K562 (cell line): ENCODE results near the gene DAB2IP. TPM values are rescaled to one million over a fixed set of nuclear protein-coding genes. Genes with fewer than 3 reads are reported as not detected.

ENCODE experiments used
- ATAC-seq: fragments of 200-7000 bp; cut with Tn5 transposase; 3 replicates; pipeline ENCODE4 v1.9.1; 2020; ENCODE audit warnings: moderate library complexity
- BruUV-seq: library from RNA; stranded (reverse); fragments of 400-500 nt; replicated peaks from 2 replicates; lab custom pipeline; 2021; lab: Mats Ljungman, UMichigan
- CTCF ChIA-PET: fragments of 300-600 bp; formaldehyde crosslinking; extraction: SDS; loops from one replicate; lab custom pipeline; 2021; ENCODE audit warnings: low intra/inter-chr PET ratio; lab: Yijun Ruan, JAX
- POLR2A ChIA-PET: fragments of 300-600, 350-650 bp; sonication (Branson Sonifier 250); formaldehyde crosslinking; extraction: SDS; loops from one replicate; lab custom pipeline; 2021; ENCODE audit warnings: antibody characterized with exemption, inconsistent platforms; lab: Yijun Ruan, JAX
- DNase-seq, 4 experiments: peaks; one replicate each; pipeline versions ENCODE4 v3.0.0 to v3.0.0-alpha.2; 2011 to 2018; ENCODE audit warnings: low spot score in 3 of 4, mixed read lengths in 3 of 4; ENCODE audit errors: extremely low read depth in 1 of 4
- FAIRE-seq: peaks from 2 replicates; lab custom pipeline; 2011; peaks lifted over from hg19 to GRCh38; lab: Jason Lieb, UNC
- H2AFZ ChIP-seq: 2 replicates; pipeline ENCODE4 v1.6.0; 2011; ENCODE audit warnings: low read depth, low read length, control low read depth, inconsistent platforms
- H3K27ac ChIP-seq: fragments of 200-600 bp; 3 replicates; pipeline ENCODE4 v1.8.0; 2011; ENCODE audit warnings: low read depth, mild to moderate bottlenecking, control low read depth, inconsistent platforms, low read length, moderate library complexity, mixed read lengths; ENCODE audit errors: extremely low read depth
- H3K27me3 ChIP-seq, 2 experiments: fragments of 300-600 bp in 1 of 2; 2 replicates in 1 of 2; 3 replicates in 1 of 2; pipeline versions ENCODE4 v1.6.0 to v1.8.0; 2011; ENCODE audit warnings: inconsistent platforms in 2 of 2, low read length in 2 of 2, mild to moderate bottlenecking in 1 of 2, mixed read lengths in 1 of 2, moderate library complexity in 1 of 2; ENCODE audit not compliant: control insufficient read depth in 2 of 2, insufficient read depth in 2 of 2
- H3K36me3 ChIP-seq: fragments of 300-600 bp; 3 replicates; pipeline ENCODE4 v1.8.0; 2011; ENCODE audit warnings: mild to moderate bottlenecking, low read length, inconsistent platforms; ENCODE audit not compliant: control insufficient read depth, insufficient read depth
- H3K4me1 ChIP-seq, 2 experiments: fragments of 200-600 bp in 1 of 2; replicated peaks in 1 of 2; 2 replicates in 1 of 2; 3 replicates in 1 of 2; pipeline versions ENCODE4 v1.5.1 to v1.8.0; 2011; ENCODE audit warnings: inconsistent platforms in 2 of 2, low read length in 2 of 2, mild to moderate bottlenecking in 1 of 2, mixed read lengths in 1 of 2, moderate library complexity in 1 of 2; ENCODE audit not compliant: control insufficient read depth in 2 of 2, insufficient read depth in 2 of 2
- H3K4me2 ChIP-seq: 2 replicates; pipeline ENCODE4 v1.6.1; 2011; ENCODE audit warnings: low read length, control low read depth, inconsistent platforms, mixed read lengths; ENCODE audit not compliant: insufficient read depth
- H3K4me3 ChIP-seq: fragments of 200-600 bp; sonication (generic), shearing (Covaris generic); 2 replicates; pipeline ENCODE4 v1.5.1; 2016; ENCODE audit warnings: control low read depth, inconsistent platforms
- H3K79me2 ChIP-seq: fragments of 200-600 bp; 3 replicates; pipeline ENCODE4 v1.8.0; 2011; ENCODE audit warnings: low read length, inconsistent platforms; ENCODE audit not compliant: control insufficient read depth, insufficient read depth
- H3K9ac ChIP-seq, 2 experiments: 2 replicates each; pipeline versions ENCODE4 v1.6.0 to v1.6.1; 2011; ENCODE audit warnings: low read depth in 2 of 2, low read length in 2 of 2, control low read depth in 1 of 2, inconsistent platforms in 1 of 2, mild to moderate bottlenecking in 1 of 2, mixed read lengths in 1 of 2; ENCODE audit not compliant: insufficient read depth in 1 of 2
- H3K9me1 ChIP-seq: one replicate; pipeline ENCODE4 v1.6.0; 2011; ENCODE audit warnings: inconsistent platforms, mild to moderate bottlenecking, low read length, moderate library complexity; ENCODE audit not compliant: control insufficient read depth, insufficient read depth
- H3K9me3 ChIP-seq: replicated peaks from 2 replicates; pipeline ENCODE4 v1.5.1; 2011; ENCODE audit warnings: low read depth, low read length, inconsistent platforms; ENCODE audit not compliant: control insufficient read depth, insufficient read depth
- H4K20me1 ChIP-seq: replicated peaks from 2 replicates; pipeline ENCODE4 v1.6.1; 2011; ENCODE audit warnings: low read length, inconsistent platforms, mixed read lengths; ENCODE audit not compliant: control insufficient read depth, insufficient read depth
- BCL6 ChIP-seq: fragments of 250-450 bp; sonication (Bioruptor Pico); IDR thresholded peaks from 2 replicates; pipeline ENCODE4 v1.4.0; 2020
- CBX8 ChIP-seq: fragments of 200-600 bp; sonication (generic); IDR thresholded peaks from 2 replicates; pipeline ENCODE4 v1.6.1; 2012; ENCODE audit warnings: borderline replicate concordance, mixed run types, low read depth, mild to moderate bottlenecking, moderate library complexity, mixed read lengths, low read length, control low read depth, inconsistent platforms; ENCODE audit not compliant: poor library complexity, severe bottlenecking; ENCODE audit errors: extremely low read depth
- EZH2 ChIP-seq: IDR thresholded peaks from 2 replicates; pipeline ENCODE4 v1.6.1; 2012; ENCODE audit warnings: low read depth, mild to moderate bottlenecking, inconsistent platforms, low read length, borderline replicate concordance
- FIP1L1 ChIP-seq: fragments of 200-400 bp; formaldehyde crosslinking; IDR thresholded peaks from 2 replicates; pipeline ENCODE4 v1.6.1; 2018; ENCODE audit warnings: mild to moderate bottlenecking, low read depth, low read length; ENCODE audit not compliant: poor library complexity, severe bottlenecking
- JUNB ChIP-seq: fragments of 450-650 bp; formaldehyde crosslinking; conservative IDR thresholded peaks from 2 replicates; pipeline ENCODE4 v1.4.0; 2020; ENCODE audit warnings: mild to moderate bottlenecking
- KDM5B ChIP-seq: fragments of 200-600 bp; sonication (generic); IDR thresholded peaks from 2 replicates; pipeline ENCODE4 v1.6.1; 2012; ENCODE audit warnings: low read depth, mild to moderate bottlenecking, moderate library complexity, low read length, control low read depth, inconsistent platforms; ENCODE audit not compliant: insufficient replicate concordance
- MCM2 ChIP-seq: fragments of 450-650 bp; IDR thresholded peaks from 2 replicates; pipeline ENCODE4 v1.6.1; 2017; ENCODE audit warnings: low read depth, mild to moderate bottlenecking
- ZNF121 ChIP-seq: sonication (generic); formaldehyde crosslinking; conservative IDR thresholded peaks from 2 replicates; pipeline ENCODE4 v1.8.0; 2022; ENCODE audit warnings: missing genetic modification reagents
- ZNF133 ChIP-seq: fragments of 250-450 bp; sonication (Bioruptor Pico); IDR thresholded peaks from 2 replicates; pipeline ENCODE4 v1.4.0; 2020; ENCODE audit warnings: mild to moderate bottlenecking
- ZNF184 ChIP-seq: sonication (generic); formaldehyde crosslinking; IDR thresholded peaks from 2 replicates; pipeline ENCODE4 v1.5.0; 2020; ENCODE audit warnings: missing genetic modification reagents
- WGBS: fragments of 100-300 bp; shearing (Covaris generic); methylation state at CpG from one replicate; pipeline ENCODE4 v1.1.6; 2016; ENCODE audit warnings: low coverage, mixed read lengths; ENCODE audit not compliant: insufficient coverage; ENCODE audit errors: missing lambda C conversion rate; 5-methylcytosine and 5-hydroxymethylcytosine counted together
- in situ Hi-C: fragments of 300-500 bp; cut with MboI; formaldehyde crosslinking; loops from 4 replicates; pipeline ENCODE4 v1.15.0; 2018; ENCODE audit warnings: inconsistent platforms, mixed read lengths
- intact Hi-C: fragments of 100-400 bp; cut with micrococcal nuclease; formaldehyde crosslinking; loops from 2 replicates; pipeline ENCODE4 v1.14.2; 2022
- polyA plus RNA-seq, 8 experiments: library from polyadenylated mRNA; depleted of rRNA in 4 of 8; stranded (reverse) in 5 of 8; unstranded in 3 of 8; fragments of >200 nt; fragmentation: Nextera tagmentation in 2 of 8; fragmentation: Illumina TruSeq in 1 of 8; extraction: Ambion mirVana in 2 of 8; extraction: Trizol in 1 of 8; gene quantifications; 2 replicates each; pipeline versions ENCODE4 v1.2.1 to v1.2.3, GENCODE V29; 2011 to 2014; ENCODE audit warnings: inconsistent platforms in 1 of 8, missing spikeins in 1 of 8
- total RNA-seq, 7 experiments: library from RNA; depleted of rRNA in 6 of 7; stranded (reverse); fragments of >200 nt in 6 of 7; fragmentation: Illumina TruSeq in 2 of 7; extraction: Trizol in 2 of 7; gene quantifications; 2 replicates each; pipeline versions ENCODE4 v1.2.1 to v1.2.3, GENCODE V29; 2011 to 2021; ENCODE audit warnings: low replicate concordance in 1 of 7
- TF ChIP-seq, protein P1 (sequence below): fragments of 250-450 bp; sonication (Bioruptor Pico); IDR thresholded peaks from 2 replicates; pipeline ENCODE4 v1.5.0; 2020; ENCODE audit warnings: mild to moderate bottlenecking, borderline replicate concordance
- TF ChIP-seq, protein P2 (sequence below): fragments of 250-450 bp; sonication (Bioruptor Pico); IDR thresholded peaks from 2 replicates; pipeline ENCODE4 v1.8.0; 2021; ENCODE audit warnings: moderate library complexity, mild to moderate bottlenecking, inconsistent platforms

The DAB2IP gene
- total and polyA plus RNA-seq, 9 of the 15 experiments (the other 6 are each of a cell fraction or from before 2014, with no cell fraction given) = 0.04 to 0.31 (median 0.08) TPM; not detected in 5

DNA sequence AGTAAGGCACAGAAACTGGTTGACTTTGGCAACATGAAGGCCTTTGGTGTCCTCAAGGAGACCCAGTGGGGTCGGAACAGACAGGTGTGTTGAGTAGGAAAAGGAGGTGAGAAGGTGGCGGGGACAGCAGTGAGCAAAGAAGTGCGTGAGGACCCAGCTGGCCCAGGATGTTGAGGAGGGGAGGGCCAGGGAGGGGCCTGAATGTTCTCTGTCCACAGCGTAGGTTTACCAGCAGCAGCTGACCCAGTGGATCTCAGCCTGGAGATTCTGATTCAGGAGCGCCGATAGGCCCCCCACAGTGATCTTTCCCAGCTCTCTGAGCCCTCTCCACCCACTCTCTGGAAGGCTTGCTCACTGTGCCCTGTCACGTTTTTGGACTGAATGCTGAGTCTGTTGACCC, 88.5 kb downstream of the DAB2IP start:
- Histone ChIP-seq H3K27ac (no peak overlapping the region), H3K9ac (no peak overlapping the region), H3K4me3 (no peak overlapping the region), H3K36me3 (no peaks in the 10 kb centered on the region), H3K4me2 (no peak overlapping the region), H3K79me2 (no peaks in the 10 kb centered on the region), H3K9me1 (no peaks in the 10 kb centered on the region), H2AFZ (no peak overlapping the region), H3K4me1 (peaks cover 0 to 7% of the 10 kb centered on the region in 2 experiments; a peak in 1 of 5 replicates), H3K27me3 (peaks cover 15 to 70% of the 10 kb centered on the region in 2 experiments; a peak in 4 of 5 replicates), H4K20me1 (peaks cover 13% of the 10 kb centered on the region; the same call in 1 of the 2 replicates), H3K9me3 (no peaks in the 10 kb centered on the region)
- no peak for FAIRE-seq
- no peak for ATAC-seq
- CTCF ChIA-PET = no interaction called here
- BruUV-seq = no TSS peak
- WGBS = 1% methylated on average over 7 of the region's 7 CpGs
- no peak for DNase-seq
- intact Hi-C loops = no loop called here
- TF ChIP-seq KDM5B = no peak
- TF ChIP-seq, all 486 proteins: peak for 0
- POLR2A ChIA-PET = interaction anchor here (0.6 to 1.4 kb wide), 2 partner anchors 9 to 18 kb away, joined by 4 to 5 read pairs; no protein-coding TSS in a partner anchor
- in situ Hi-C loops = no loop called here

DNA sequence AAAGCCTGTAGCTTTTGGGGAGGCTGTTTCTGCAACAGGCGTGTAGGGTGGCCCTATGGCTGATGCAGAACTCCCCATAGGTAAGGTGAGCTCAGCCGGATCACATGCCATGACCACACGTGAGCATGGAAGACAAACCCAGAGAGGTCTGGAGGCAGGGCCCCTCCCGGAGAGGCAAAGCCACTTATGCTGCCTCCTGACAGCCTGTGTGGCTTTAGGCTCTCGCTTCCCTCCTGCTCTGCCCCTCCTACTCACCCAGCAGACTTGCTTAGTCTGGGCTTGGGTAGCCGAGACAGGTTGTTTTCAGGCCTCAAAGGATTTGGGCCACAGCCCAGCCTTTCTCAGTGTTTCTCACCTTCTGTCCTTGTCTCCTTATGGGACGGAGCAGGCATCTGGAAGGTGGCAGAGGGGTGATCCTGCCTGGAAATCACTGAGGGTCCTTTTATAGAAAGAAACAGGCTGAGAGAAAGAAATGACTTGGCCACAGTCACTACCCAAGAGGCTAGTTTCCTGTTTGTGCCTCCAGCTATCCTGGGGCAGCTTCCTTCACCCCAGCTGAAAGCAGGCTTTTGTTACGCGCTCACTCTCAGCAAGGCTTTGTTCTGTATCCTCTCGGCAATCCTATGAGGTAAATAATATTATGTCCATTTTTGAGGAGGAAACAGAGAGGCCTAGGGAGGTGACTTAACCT, 89.9 kb downstream of the DAB2IP start:
- ChIA-PET POLR2A (interaction anchor here (1.9 kb wide), 1 partner anchor 8 kb away, joined by 8 read pairs; no protein-coding TSS in a partner anchor), CTCF (no interaction called here)
- no peak overlapping the region for H3K9ac ChIP-seq
- no peaks in the 10 kb centered on the region for H3K36me3 ChIP-seq
- H3K79me2 ChIP-seq = no peaks in the 10 kb centered on the region
- no peak overlapping the region for H2AFZ ChIP-seq
- FAIRE-seq (no peak), DNase-seq (no peak), ATAC-seq (no peak)
- H3K4me1 ChIP-seq = peaks cover 0 to 4% of the 10 kb centered on the region in 2 experiments; a peak in 1 of 5 replicates
- no peaks in the 10 kb centered on the region for H3K9me1 ChIP-seq
- H3K4me2 ChIP-seq = no peak overlapping the region
- 9% methylated on average over 9 of the region's 10 CpGs for WGBS
- H3K27ac ChIP-seq = no peak overlapping the region
- in situ Hi-C loops (no loop called here), intact Hi-C loops (no loop called here)
- peaks cover 7 to 62% of the 10 kb centered on the region in 2 experiments; a peak in 4 of 5 replicates for H3K27me3 ChIP-seq
- H3K9me3 ChIP-seq = no peaks in the 10 kb centered on the region
- H3K4me3 ChIP-seq = no peak overlapping the region
- BruUV-seq = no TSS peak
- peaks cover 13% of the 10 kb centered on the region; the same call in 1 of the 2 replicates for H4K20me1 ChIP-seq
- no peak for TF ChIP-seq EZH2
- TF ChIP-seq, protein P1, sequence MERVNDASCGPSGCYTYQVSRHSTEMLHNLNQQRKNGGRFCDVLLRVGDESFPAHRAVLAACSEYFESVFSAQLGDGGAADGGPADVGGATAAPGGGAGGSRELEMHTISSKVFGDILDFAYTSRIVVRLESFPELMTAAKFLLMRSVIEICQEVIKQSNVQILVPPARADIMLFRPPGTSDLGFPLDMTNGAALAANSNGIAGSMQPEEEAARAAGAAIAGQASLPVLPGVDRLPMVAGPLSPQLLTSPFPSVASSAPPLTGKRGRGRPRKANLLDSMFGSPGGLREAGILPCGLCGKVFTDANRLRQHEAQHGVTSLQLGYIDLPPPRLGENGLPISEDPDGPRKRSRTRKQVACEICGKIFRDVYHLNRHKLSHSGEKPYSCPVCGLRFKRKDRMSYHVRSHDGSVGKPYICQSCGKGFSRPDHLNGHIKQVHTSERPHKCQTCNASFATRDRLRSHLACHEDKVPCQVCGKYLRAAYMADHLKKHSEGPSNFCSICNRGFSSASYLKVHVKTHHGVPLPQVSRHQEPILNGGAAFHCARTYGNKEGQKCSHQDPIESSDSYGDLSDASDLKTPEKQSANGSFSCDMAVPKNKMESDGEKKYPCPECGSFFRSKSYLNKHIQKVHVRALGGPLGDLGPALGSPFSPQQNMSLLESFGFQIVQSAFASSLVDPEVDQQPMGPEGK (CRISPR knock-in tag) = no peak
- TF ChIP-seq ZNF184 (CRISPR knock-in tag) = no peak
- no peak for TF ChIP-seq MCM2
- no peak for TF ChIP-seq ZNF133
- no peak for TF ChIP-seq ZNF121 (CRISPR knock-in tag)
- TF ChIP-seq JUNB (CRISPR knock-in tag) = no peak
- no peak for TF ChIP-seq BCL6 (CRISPR knock-in tag)
- TF ChIP-seq, protein P2, sequence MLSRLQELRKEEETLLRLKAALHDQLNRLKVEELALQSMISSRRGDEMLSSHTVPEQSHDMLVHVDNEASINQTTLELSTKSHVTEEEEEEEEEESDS (CRISPR knock-in tag) = no peak
- TF ChIP-seq FIP1L1 = no peak
- no peak for TF ChIP-seq CBX8
